ENCODE data around the gene AFAP1L1. TPM values are rescaled to one million over a fixed set of nuclear protein-coding genes. Genes with fewer than 3 reads are reported as not detected.

AFAP1L1 gene
- total RNA-seq, 1 donor from 2014 or later: 46.9 TPM

DNA sequence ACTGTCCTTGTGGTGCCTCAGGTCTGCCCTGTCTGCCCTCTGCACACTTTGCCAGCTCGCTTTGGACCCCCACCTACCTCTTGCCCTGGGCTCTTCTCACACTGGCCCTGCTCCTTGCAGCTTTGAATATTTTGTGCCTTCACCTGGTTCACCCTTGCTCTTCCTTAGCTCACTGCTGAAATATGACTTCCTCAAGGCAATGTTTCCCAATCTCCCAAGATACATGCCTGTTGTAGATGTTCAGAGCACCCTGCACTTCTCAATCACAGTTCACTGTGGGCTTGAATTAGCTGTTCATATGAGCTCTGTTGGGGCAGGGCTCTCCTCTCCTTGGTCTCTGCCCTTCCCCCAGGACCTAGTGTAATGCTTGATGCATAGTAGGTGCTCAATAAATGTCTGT lies 8.0 kb downstream of the AFAP1L1 start:
- ATAC-seq (no peak), DNase-seq (ENCODE audit: missing footprints) (no peak)
- intact Hi-C loops (cut with DNase I): no loop called here

GRCh38 chr5:149280124-149280523 lies 8.5 kb downstream of the AFAP1L1 start:
- DNase-seq (ENCODE audit: missing footprints): no peak
- intact Hi-C loops (cut with DNase I): no loop called here
- ATAC-seq: no peak

DNA sequence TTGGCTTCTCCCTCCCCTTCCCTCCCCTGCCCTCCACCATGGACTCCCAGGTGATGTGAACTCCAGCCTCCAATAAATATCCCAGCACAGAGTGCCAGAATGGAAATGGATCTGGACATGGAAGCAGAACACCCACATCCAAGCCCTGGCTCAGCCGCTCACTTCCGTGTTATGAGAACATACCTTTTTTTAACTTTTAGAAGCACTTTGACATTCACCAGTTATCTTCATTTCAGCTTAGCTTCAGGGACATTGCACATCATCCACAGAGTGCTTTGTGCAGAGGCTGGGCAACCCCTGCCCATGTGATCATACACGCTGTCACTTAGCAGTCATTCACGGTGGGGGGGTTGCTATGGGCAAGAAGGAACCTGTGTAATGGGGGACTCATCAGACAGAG lies 9.1 kb downstream of the AFAP1L1 start:
- DNase-seq (ENCODE audit: missing footprints) (no peak), ATAC-seq (peak; percentile 25)
- intact Hi-C loops (cut with DNase I): no loop called here

GRCh38 chr5:149282027-149282965 lies 10.6 kb downstream of the AFAP1L1 start:
- DNase-seq (ENCODE audit: missing footprints): no peak

GRCh38 chr5:149282966-149283332 lies 11.3 kb downstream of the AFAP1L1 start:
- DNase-seq (ENCODE audit: missing footprints) (no peak), ATAC-seq (no peak)
- intact Hi-C loops (cut with DNase I): no loop called here

More at GRCh38 chr5:149282027-149282965, 10.6 kb downstream of the AFAP1L1 start:
- intact Hi-C loops (cut with DNase I): no loop called here
- peak; percentile 62 for ATAC-seq

- ATAC-seq: no peak
- intact Hi-C loops (cut with DNase I): no loop called here
- DNase-seq (ENCODE audit: missing footprints): no peak
Measured at GRCh38 chr5:149283626-149284480, 12.2 kb downstream of the AFAP1L1 start.

DNA sequence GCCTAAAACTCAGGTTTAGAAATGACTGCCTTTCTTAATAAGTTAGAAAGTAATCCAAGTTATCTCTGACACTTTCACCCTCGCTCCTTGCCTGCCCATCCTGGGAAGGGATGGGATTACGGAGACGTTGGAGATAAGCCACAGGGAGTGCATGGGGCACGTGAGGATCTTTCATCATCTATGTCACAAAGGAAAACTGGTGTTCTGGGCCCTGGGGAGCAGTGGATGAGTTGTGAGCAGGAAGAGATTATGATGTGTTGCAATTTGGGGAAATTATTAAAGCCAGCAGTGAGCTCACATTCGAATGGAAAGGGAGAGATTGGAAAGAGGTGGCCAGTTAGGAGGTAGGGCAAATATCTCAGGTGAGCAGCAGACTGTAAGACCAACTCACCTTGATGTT lies 12.8 kb downstream of the AFAP1L1 start:
- DNase-seq (ENCODE audit: missing footprints): no peak
- ATAC-seq: peak; percentile 38
- intact Hi-C loops (cut with DNase I): no loop called here

DNA sequence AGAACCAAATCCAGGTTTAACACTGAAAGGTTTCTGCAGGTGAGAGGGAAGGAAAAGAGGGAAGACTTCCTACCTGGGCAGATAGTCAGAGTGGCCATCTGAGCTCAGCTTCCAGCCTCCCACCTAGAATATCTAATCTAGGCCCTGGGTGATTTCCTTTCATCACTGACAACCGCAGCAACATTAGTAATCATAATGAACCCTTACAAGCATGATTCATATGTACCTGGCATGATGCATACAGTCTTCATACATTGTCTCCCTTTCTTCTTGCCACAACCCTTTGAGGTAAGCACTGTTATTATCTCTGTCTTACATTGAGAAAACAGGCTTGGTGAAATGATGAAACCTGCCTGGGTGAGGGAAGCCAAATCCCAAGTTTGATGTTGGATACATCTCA lies 13.5 kb downstream of the AFAP1L1 start:
- ATAC-seq: no peak
- DNase-seq (ENCODE audit: missing footprints): no peak
- intact Hi-C loops (cut with DNase I): no loop called here

DNA sequence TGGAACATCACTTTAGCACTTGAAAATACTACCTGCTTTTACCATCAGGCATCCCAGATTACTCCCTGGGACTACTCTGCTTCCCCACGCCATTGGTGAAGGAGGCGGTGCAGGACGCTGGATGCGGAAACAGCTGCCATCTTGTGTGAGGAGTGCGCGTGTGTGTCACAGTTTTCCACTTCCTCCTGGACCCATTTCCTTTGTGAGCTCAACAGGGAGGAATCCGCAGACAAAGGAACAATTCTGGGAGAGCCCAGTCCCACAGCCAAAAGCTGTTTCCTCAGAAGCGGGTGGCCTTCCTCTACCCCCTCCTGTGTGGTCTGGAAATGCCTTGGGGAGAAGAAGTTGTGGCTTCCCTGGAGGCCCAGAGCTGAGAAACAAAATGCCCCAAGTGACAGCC lies 16.8 kb downstream of the AFAP1L1 start:
- peak; percentile 76 for DNase-seq (ENCODE audit: missing footprints)
- intact Hi-C loops (cut with DNase I): no loop called here

GRCh38 chr5:149289301-149289700 lies 17.6 kb downstream of the AFAP1L1 start:
- intact Hi-C loops (cut with DNase I): no loop called here
- no peak for DNase-seq (ENCODE audit: missing footprints)
- ATAC-seq: peak; percentile 33

More for the DNA sequence above, 16.8 kb downstream of the AFAP1L1 start:
- peak; percentile 47 for ATAC-seq

DNA sequence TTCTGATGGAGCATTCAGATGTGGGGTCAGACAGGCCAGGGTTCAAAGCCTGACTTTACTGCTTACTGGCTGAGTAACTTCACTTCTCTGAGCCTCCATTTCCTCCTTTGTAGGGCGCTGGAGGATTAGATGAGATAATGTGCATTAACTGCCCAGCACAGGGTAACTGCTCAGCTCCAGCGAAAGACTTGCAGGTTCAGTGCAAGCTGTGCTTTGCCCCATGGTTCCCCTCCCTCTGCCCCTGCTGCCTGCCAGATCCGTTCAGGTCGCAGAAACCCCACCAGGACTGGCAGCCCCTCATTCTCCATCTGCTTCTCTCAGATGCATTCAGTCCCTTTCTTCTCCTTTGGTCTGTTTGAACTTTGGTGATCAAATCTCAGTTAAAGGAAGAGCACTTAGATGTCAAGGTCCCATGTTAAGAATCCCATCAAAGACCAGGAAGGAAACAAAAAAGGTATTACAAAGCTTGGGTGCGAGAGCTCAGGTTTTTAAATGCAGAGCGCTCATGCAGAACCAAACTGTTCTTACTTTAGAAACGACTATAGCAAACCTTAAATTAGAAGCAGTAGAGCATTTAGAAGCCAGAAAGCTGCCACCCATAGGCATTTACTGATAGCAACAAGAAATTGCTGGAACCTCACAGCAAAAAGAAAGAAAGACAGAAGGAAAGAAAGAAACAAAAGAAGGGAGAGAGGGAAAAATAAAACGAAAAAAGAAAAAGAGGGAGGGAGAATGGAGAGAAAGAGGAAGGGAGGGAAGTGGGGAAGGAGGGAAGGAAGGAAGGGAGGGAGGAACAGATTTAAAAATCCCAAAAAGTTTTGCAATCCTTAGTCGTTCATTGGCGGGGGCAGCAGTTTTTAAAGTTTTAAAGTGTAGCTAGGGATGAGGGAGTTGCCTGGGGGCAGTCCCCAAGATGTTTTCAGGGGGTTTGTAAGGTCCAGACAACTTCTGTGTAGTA lies 23.5 kb downstream of the AFAP1L1 start:
- intact Hi-C loops (cut with DNase I): loop anchor here (2.0 kb wide), 1 partner anchor 18 kb away; no protein-coding TSS in a partner anchor
- DNase-seq (ENCODE audit: missing footprints) (no peak), ATAC-seq (no peak)

GRCh38 chr5:149297340-149298025 lies 25.8 kb downstream of the AFAP1L1 start:
- intact Hi-C loops (cut with DNase I): no loop called here
- DNase-seq (ENCODE audit: missing footprints) (no peak), ATAC-seq (peak; percentile 84)

DNA sequence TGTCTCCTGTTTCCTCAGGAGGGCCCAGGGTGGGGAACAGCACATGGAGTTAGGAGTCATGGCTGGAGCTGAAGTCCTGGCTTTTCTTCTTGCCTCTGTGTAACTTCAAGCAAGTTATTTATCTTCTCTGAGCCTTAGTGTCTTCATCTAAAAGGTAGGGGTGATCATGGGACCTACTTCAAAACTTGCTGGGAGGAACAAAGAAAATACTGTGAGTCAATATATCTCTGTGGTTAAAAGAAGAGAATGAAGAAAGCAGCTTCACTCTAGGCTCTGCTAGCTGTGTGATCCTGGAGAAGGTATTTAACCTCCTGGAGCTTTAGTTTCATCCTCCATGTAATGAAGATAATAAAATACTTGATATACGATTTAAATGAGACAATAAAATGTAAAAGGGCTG lies 26.5 kb downstream of the AFAP1L1 start:
- intact Hi-C loops (cut with DNase I): no loop called here
- no peak for DNase-seq (ENCODE audit: missing footprints)
- ATAC-seq: no peak

DNA sequence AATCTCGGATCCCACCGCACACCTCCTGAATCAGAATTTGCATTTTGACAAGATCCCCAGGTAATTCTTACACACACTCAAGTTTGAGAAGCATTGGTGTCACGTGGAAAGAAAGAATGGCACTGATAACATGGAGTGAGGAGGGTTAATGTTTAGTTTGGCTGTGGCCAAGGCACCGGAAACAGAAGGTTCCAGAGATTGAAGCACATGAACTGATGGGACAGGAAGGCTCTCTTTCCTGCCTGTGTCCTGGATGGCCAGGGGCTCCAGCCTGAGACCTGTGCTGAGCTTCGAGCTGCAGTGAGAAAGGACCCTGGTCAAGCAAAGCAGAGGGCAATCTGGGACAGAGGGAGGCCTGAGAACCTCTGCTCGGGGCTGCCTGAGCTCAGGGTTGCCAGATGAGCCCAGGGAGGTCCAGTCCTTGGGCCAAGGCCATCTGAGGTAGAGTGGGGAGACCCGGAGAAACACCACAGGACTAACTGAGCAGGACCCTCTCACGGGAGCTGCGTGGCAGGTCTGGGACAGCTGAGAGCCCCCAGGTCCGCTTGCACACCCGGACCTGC lies 27.3 kb downstream of the AFAP1L1 start:
- no peak for ATAC-seq
- intact Hi-C loops (cut with DNase I): no loop called here
- no peak for DNase-seq (ENCODE audit: missing footprints)

- DNase-seq (ENCODE audit: missing footprints) (no peak), ATAC-seq (peak; percentile 4)
- intact Hi-C loops (cut with DNase I): loop anchor here (5.0 kb wide), 1 partner anchor 48 kb away; the partner anchor contains the start of gene GRPEL2
Measured at GRCh38 chr5:149299451-149300054, 27.9 kb downstream of the AFAP1L1 start.

GRCh38 chr5:149300441-149300840 lies 28.8 kb downstream of the AFAP1L1 start:
- ATAC-seq (no peak), DNase-seq (ENCODE audit: missing footprints) (no peak)
- intact Hi-C loops (cut with DNase I): loop anchor here (5.0 kb wide), 1 partner anchor 47 kb away; the partner anchor contains the start of gene GRPEL2
